Skeletal muscle cell (primary cell): ENCODE data around the gene EMILIN1.

Source experiments
- DNase-seq: peaks from one replicate; pipeline ENCODE4 v3.0.0-alpha.2; 2010; ENCODE audit warnings: low read depth
- H3K4me3 ChIP-seq: 2 replicates; pipeline ENCODE4 v1.5.1; 2011; ENCODE audit warnings: low read depth, mild to moderate bottlenecking, control low read depth, low read length, moderate library complexity

EMILIN1 gene

DNA sequence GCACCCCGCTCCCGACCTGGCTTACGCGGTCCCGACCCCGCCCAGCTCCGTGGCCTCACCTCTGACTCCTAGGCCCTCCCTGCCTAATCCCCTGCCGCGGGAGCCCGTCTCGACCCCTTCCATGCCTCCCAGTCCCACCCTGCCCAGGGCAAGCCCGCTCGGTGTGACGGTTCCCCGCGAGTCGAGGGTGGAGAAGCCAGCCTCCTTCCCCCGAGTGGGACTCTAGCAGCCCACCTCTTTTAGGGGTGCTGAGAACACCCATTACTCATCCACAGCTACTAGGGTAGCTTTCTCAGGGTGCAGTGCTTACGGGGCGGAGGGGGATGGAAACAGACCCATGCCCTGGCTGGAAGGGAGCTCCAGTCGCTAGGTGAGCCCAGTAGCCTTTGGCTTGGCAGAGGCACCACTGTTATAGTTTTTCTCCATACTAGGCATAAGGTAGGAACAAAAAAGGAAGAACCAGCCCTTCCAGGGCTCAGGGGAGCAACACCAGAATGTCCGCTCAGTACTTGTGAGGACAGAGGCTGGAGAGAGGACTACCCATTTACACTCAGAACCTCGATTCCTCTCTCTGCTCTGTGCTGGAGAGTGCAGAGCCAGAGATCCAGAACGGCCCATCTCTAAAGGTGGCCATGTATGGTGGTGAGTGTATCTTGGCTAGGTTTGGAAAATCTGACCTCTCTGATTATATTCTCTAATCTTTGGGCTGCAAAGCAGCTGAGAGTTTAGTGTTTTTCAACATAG, 26.3 kb upstream of the EMILIN1 start:
- no peak for DNase-seq
- H3K4me3 ChIP-seq = peak overlapping the region; percentile 93

DNA sequence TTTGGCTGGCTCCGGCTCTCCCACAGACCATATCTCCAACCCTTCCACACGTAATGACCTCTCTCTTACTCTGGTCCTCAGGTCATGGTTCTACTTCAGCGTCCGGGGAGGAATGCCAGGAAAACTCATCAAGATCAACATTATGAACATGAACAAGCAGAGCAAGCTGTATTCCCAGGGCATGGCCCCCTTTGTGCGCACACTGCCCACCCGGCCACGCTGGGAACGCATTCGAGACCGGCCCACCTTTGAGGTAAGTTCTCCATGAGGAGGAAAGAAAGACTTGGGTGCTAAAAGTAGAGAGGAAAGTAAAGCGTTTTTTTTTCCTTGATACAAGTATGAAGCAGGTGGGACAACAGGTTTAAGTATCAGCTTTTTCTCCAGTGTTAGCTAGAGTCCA, 25.1 kb upstream of the EMILIN1 start:
- H3K4me3 ChIP-seq = no peak overlapping the region
- no peak for DNase-seq

DNA sequence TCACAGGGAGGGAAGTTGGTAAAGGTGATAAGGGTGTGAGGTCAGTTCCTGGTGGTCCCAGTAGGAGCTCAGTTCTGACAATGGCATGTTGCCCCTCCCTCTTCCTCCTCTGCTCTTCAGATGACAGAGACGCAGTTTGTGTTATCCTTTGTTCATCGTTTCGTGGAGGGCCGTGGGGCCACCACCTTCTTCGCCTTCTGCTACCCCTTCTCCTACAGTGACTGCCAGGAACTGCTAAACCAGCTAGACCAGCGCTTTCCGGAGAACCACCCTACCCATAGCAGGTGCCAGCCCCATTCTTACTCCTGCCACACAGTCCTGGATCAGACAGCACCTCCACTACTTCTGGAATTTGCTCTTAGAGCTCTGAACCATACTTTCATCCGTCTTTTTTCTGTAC, 24.6 kb upstream of the EMILIN1 start:
- no peak for DNase-seq
- H3K4me3 ChIP-seq = no peak overlapping the region

DNA sequence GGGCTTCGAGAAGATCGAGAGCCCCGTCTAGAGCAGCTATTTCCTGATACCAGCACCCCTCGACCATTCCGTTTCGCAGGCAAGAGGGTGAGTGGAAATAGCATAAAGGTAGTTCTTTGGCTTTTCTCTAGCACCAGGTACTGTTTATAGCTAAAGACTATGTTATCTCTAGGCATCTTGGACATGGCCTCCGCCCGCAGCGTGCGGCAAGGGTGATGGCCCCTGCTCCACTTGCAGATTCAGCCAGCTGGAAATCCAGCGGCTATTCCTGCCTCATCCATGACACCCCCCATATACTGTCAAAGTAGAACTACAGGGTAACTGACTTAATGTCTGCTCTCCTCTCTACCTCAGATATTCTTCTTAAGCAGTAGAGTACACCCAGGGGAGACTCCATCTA, 23.7 kb upstream of the EMILIN1 start:
- DNase-seq = no peak
- H3K4me3 ChIP-seq = no peak overlapping the region

DNA sequence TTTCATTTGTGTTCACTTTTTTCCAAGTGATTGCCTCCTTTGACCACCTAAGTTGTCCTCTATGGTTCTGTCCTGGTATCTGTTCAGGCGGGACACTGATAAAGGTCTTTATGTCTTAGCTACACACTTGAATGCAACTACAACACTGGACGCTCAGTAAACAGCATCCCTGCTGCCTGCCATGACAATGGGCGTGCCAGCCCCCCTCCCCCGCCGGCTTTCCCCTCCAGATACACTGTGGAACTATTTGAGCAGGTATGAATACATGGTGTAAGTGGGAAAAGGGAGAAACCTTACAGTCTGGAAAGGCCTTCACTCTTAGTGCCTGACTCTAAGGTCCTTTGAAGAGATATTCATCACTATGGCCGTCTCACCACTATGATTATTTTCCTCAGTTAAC, 21.2 kb upstream of the EMILIN1 start:
- no peak for DNase-seq
- no peak overlapping the region for H3K4me3 ChIP-seq

DNA sequence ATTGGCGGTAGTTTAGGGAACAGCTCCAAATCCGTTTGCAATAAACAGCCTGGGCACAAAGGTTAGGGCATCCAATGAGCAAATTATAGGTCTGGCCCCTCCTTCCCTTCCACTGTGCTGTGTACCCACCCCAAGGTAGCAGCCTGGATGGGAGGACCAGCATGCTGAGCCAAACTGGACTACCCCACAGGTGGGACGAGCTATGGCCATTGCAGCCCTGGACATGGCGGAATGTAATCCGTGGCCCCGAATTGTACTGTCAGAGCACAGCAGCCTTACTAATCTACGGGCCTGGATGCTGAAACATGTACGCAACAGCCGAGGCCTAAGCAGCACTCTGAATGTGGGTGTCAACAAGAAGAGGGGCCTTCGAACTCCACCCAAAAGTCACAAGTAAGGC, 20.2 kb upstream of the EMILIN1 start:
- no peak overlapping the region for H3K4me3 ChIP-seq
- DNase-seq = no peak

DNA sequence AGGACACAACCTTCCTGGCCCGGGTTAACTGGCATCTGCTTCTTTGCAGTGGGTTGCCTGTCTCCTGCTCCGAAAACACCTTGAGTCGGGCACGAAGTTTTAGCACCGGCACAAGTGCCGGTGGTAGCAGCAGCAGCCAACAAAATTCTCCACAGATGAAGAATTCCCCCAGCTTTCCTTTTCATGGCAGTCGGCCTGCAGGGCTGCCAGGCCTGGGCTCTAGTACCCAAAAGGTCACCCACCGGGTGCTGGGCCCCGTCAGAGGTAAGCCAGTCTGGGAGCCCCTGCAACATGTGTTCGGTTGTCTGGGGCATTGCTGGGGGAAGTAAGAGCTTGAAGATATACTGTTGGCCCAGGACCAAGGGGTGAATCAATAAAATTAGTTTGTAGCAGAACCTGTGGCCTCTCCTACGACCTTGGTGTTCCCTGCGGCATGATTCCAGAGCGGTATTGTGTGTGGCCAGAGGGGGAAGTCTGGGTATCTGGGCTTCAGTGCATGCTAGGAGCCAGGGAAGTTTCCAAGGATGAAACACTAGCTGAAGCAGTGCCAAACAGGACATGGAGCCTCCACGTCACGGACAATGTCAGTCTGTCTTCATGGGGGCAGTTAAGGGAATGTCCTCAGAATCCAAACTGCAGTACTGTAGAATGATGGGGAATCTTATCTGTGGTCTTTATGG, 19.1 kb upstream of the EMILIN1 start:
- H3K4me3 ChIP-seq = no peak overlapping the region
- no peak for DNase-seq

DNA sequence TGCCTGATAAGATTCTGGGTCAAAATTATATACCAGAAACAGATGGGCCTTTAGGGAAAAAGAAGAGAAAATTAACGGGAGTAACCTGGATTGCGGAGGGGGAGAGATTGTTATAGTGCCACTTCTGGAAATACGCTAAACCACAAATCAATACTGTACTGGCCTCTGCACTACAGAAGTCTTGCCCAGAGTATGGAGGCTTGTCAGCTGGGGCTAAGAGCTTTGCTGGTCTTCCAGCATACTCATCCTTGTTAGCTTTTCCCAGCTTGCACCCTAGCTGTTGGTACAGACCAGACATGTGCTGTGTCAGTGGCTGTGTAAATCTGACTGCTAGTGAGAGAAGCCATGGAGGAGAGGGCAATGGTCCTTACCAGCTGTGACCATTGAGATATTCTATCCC, 18.1 kb upstream of the EMILIN1 start:
- no peak overlapping the region for H3K4me3 ChIP-seq
- DNase-seq = no peak

DNA sequence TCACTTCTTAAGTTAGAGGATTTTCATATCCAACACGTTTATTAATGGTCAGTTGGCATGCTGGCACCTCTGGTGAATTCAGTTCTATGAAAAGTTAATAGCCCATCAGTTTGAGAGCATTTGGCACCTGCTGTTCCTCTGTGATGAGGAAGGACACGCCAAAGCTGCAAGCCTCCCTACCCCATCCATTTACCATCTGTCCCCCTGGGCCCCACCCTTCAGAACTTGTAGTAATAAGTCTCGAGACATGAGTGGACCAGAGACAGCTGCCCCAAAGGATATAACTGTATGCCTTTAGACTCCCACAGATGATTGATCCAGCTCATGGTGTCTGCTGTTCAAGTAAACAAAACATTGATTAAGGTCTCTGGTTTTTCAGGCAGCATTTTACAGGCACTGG, 13.3 kb upstream of the EMILIN1 start:
- no peak overlapping the region for H3K4me3 ChIP-seq
- no peak for DNase-seq

DNA sequence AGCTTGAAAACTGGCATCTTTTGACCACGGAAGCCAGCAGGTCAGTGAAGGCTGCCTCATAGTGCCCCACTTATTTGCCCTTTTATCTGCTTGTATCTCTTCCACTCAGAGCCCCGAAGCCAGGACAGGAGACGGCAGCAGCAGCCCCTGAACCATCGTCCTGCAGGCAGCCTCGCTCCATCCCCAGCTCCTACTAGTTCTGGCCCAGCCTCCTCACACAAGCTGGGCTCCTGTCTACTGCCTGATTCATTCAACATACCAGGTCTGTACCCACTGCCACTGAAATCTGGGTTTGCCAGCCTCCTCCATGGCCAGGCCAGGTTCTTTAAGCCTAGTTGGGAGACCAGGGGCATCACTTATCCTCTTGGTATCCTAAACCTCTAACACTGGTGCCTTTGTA, 11.0 kb upstream of the EMILIN1 start:
- H3K4me3 ChIP-seq = no peak overlapping the region

DNA sequence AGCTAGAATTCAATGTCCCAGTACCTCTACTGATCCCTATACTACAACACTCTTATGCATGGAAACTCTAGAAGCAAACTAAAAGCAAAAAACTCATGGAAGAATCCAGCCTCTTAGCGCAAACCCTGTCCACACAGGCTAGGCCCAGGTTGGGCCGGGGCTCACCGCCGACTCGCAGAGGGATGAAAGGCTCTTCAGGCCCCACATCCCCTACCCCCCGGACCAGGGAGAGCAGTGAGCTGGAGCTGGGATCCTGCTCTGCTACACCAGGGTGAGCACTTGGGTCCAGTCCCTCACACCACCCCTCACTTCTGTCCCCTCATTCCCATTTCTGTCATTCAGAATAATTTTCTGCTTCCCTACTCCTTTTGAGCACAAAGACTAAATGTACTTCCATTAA, 9.0 kb upstream of the EMILIN1 start:
- no peak overlapping the region for H3K4me3 ChIP-seq

More for the DNA sequence above, 11.0 kb upstream of the EMILIN1 start:
- DNase-seq = no peak

DNA sequence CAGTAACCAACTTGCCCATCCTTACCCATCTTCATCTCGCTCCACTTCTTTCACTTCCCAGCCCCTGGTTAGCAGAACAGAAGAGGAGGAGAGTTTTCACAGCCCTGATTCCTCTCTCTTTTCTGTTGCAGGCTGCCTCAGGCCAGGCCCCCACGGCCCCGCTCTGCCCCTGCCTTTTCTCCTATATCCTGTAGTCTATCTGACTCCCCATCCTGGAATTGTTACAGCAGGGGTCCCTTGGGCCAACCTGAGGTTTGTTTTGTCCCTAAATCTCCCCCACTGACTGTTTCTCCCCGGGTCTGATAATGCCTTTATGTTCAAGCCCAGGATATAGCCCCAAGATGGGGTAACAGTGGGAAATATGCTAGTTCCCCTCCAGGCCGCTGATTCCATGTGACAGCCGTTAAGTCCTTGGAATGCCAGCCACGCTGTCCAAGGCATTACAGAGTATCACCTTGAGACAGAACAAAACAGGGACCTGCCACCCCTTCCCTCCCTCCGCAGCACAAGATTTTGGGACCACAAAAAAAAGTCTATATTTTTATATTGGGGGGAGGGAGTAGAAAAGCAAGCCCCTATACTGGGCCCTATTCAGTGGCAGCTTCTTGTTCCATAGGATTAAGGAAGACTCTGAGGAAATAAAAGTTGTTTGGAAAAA, 8.3 kb upstream of the EMILIN1 start:
- DNase-seq = no peak
- H3K4me3 ChIP-seq = peak overlapping the region; percentile 91

More for the DNA sequence above, 9.0 kb upstream of the EMILIN1 start:
- no peak for DNase-seq

DNA sequence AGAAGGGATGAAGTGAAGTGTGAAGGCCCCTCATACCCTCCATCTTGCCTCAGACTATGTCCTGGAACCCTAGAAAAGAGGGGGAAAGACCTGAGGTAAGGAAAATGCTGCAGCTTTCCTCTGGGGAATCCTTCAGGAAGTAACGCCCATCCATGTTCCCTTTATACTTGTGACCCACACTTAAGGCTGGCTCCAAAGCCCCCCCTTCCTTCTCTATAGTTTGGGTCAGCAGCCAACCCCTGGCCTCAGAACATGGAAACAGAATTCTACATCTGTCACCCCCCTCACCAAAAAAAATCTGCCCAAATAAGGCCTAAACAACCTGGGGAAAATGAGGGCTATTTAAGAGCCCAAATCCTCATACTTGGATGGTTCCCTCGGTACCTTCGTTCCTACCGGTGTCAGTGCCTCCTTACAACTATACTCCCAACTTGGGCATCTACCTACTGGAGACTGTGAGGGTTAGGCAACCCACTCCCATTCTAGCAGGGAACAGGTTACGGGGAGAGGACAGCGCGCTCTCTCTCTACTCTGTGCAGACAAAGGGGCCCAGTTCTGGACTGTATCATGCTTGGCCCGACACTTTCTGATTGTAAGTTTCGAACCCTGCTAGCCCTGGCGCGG, 7.7 kb upstream of the EMILIN1 start:
- H3K4me3 ChIP-seq = peak overlapping the region; percentile 91
- DNase-seq = no peak

DNA sequence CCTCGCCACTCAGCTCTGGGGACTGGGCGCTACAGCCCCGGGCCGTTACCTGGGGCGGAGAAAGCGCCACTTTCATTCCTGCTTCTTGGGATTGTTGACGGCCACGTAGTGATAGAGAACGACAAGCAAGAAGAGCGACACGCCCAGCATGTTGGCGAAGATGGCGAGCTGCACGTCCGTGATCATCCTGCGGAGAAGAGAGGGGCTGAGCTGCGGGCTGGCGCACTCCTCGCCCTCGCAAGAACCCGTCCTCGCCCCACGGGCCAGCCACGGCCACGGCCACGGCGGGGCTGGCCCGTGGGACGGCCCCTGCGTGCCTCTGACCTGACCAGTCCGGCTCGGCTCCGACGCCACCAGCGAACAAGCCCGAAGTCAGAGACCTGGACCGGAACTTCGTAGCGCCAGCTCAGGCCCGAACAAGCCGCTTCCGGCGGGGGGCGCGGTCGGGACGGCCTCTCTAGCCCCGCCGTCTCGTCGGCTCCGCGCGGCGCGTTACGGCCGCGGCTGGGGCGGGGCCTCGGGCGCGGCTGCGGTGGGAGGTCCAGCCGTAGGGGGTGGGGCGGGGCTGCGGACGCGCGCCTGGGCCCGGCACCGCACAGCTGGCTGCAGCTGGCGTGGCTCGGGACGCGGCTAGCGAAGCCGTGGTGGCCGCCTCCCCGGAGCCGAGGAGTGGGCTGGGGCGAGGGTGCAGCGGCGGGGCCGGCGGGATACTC, 7.0 kb upstream of the EMILIN1 start, which contains the start of gene OST4:
TSS of gene OST4 (minus strand) at position 378 of the 713 bp plus-strand sequence.
- H3K4me3 ChIP-seq = peak within 1 kb of the TSS; percentile 91
- DNase-seq = peak; percentile 71

DNA sequence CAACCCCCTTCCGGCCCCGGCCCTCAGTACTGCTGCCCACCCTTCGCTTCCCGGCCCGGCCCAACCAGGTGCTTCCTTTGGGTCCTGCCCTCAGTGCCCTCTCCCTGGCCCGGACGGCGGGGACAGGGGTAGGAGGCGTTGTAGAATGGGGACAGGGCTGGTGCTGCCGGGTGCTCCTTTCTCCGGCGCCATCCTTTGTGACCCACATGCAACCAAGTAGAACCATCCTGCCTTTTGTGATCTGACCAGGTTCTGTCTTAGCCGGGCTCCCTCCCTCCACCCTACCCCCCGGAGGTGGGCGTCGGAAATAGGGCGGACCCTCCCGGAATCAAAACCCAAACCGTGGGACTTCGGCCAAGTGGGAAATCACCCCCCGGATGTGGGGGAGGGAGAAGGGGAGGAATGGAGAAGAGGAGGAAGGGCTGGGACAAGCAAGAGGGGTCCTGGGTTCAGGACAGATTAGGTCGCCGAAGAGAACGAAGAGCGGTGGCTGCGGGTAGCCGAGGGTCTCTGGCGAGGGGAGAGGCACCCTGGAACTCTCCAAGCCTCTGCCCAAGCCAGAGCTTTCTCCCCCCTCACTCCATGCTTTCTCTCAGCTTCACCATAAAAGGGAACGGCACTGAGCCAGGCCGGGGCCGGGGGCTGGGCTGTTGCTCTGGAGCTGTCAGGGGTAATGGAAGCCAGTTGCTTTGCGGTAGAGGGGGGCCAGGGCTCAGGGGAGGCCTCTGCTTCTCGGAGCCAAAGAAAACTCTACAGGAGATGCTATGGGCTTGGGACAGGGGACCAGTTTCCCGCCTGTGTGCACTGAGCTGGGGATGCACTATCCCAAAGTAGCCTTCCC, 6.2 kb upstream of the EMILIN1 start:
- peak; percentile 70 for DNase-seq
- peak overlapping the region; percentile 57 for H3K4me3 ChIP-seq

DNA sequence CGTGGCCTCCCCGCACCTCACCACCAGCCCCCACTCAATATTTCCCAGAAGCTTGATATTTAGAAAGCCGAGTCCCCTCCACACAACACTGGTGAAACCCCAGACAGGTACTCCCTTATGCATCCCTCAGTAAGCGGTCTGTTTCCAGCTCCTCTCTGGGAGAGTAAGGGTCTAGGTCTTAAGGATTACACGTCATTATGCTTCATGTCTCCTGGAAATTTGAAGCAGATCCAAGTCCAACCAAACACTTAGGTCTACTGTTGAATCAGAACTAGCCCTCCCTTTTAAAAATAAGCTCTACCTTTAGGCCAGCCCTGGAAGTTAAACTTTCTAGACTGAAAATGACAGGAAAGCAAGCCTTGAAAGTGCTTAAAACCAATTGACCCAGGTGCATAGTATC, 5.5 kb upstream of the EMILIN1 start:
- peak; percentile 55 for DNase-seq
- no peak overlapping the region for H3K4me3 ChIP-seq

DNA sequence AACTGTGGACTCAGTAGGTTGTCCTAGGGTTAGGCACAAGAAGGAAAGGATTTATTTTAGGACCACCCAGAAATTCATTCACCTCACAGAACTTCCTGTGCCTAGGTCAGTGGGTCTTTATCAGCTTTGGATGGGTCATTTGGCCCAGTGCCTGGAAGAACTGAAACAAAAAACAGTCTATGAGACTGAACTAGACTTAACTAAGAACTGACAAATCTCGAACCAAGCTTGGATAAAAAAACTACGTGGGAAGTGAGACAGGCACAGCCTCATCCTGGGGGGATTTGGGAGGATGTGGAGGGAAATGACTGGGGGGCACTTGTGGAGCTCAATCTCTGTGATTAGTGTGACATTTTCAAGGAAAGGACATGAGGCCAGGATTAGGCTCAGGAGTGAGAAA, 4.6 kb upstream of the EMILIN1 start:
- H3K4me3 ChIP-seq = no peak overlapping the region
- no peak for DNase-seq

DNA sequence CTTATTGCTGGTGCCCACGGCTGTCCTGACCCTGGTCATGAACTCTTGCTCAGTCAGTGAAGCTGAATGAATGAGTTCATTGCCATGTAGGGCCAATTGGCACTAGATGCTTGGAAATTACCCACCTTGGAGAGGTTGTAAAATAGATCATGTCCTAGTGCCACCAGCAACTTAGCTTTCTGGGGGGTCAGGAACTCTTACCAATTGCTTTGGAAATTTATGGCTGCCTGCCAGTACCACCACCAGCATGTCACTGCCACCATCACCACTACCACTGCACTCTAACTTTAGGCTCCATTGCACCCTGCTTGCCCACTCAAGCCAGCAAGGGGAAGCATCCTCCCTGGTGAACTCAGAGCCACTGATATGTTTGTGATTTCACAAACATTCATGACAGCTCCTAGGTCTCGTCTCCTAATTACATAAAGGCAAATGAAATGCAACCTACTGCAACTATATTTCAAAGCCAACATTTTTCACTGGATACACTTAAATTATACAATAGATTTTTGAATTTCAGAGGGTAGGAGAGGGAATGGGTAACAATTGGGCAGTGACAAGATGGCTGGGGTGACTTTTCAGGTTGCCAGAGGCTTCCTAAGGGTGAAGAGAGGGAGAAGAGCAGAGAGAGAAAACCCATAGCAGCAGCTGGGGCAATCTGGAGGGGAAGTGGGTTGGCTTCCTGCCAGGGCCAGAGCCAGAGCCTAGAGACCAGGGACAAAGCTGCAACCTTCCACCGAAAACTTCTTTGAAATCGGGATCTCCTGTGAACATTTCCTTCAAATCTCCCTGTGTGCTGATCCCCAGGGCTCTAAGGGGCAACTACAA, 3.5 kb upstream of the EMILIN1 start:
- no peak for DNase-seq
- no peak overlapping the region for H3K4me3 ChIP-seq
